ENCODE results near the gene GPATCH3. TPM values are rescaled to one million over a fixed set of nuclear protein-coding genes. Genes with fewer than 3 reads are reported as not detected.
A peak's percentile ranks its signal among the peaks of the same experiment; 100 is the strongest.
"Not testable (repeated sequence)": the region's sequence is repeated elsewhere in the genome, so short reads cannot be mapped to it uniquely, and the experiment has no call there.

GPATCH3 gene
- total and polyA plus RNA-seq, 2 donors from 2014 or later = 15.8 TPM

- peak overlapping the region in 1 of 3 donors; percentile 30 for H3K9ac ChIP-seq (ENCODE audit: low read length in 3 of 3)
- FAIRE-seq = no peak
- no peak overlapping the region for H3K27ac ChIP-seq (ENCODE audit: low read depth in 2 of 2, low read length in 2 of 2)
- DNase-seq = peak in 1 of 5 donors; percentile 96
- no peaks in the 10 kb centered on the region for H3K9me3 ChIP-seq (ENCODE audit: control insufficient read depth in 2 of 3, insufficient read depth in 1 of 3, low read length in 3 of 3)
- TF ChIP-seq CTCF (IDR thresholded peaks at IDR 0.05; ENCODE audit: borderline replicate concordance, extremely low read depth, insufficient read depth) = no peak
- intact Hi-C loops (cut with DNase I) = no loop called here
- H3K4me1 ChIP-seq (ENCODE audit: control insufficient read depth in 2 of 3, insufficient read depth in 2 of 3, low read depth in 1 of 3, low read length in 3 of 3) = peaks cover 0 to 4% (median 0%) of the 10 kb centered on the region in 3 donors
- no peak overlapping the region for H3K4me3 ChIP-seq (ENCODE audit: low read length in 3 of 3)
- H3K27me3 ChIP-seq (ENCODE audit: control insufficient read depth, insufficient read depth, low read length) = no peaks in the 10 kb centered on the region
- peaks cover 0 to 29% (median 17%) of the 10 kb centered on the region in 3 donors for H3K36me3 ChIP-seq (ENCODE audit: control insufficient read depth in 2 of 3, insufficient read depth in 3 of 3, low read length in 3 of 3)
Measured at GRCh38 chr1:26848941-26849774, 51.1 kb downstream of the GPATCH3 start.

- Histone ChIP-seq H3K36me3 (ENCODE audit: control insufficient read depth in 2 of 3, insufficient read depth in 3 of 3, low read length in 3 of 3) (peaks cover 0 to 28% (median 15%) of the 10 kb centered on the region in 3 donors), H3K9ac (ENCODE audit: low read length in 3 of 3) (no peak overlapping the region), H3K27me3 (ENCODE audit: control insufficient read depth, insufficient read depth, low read length) (no peaks in the 10 kb centered on the region), H3K4me3 (ENCODE audit: low read length in 3 of 3) (no peak overlapping the region), H3K9me3 (ENCODE audit: control insufficient read depth in 2 of 3, insufficient read depth in 1 of 3, low read length in 3 of 3) (no peaks in the 10 kb centered on the region), H3K27ac (ENCODE audit: low read depth in 2 of 2, low read length in 2 of 2) (no peak overlapping the region), H3K4me1 (ENCODE audit: control insufficient read depth in 2 of 3, insufficient read depth in 2 of 3, low read depth in 1 of 3, low read length in 3 of 3) (peaks cover 0 to 4% (median 0%) of the 10 kb centered on the region in 3 donors)
- FAIRE-seq = no peak
- DNase-seq = no peak
- intact Hi-C loops (cut with DNase I) = no loop called here
- no peak for TF ChIP-seq CTCF (IDR thresholded peaks at IDR 0.05; ENCODE audit: borderline replicate concordance, extremely low read depth, insufficient read depth)
Measured at GRCh38 chr1:26848499-26848898, 51.8 kb downstream of the GPATCH3 start.

- not testable (repeated sequence) for H3K9ac ChIP-seq (ENCODE audit: low read length in 3 of 3)
Measured at GRCh38 chr1:26847826-26848225, 52.4 kb downstream of the GPATCH3 start.

GRCh38 chr1:26844424-26845196 lies 55.7 kb downstream of the GPATCH3 start:
- Histone ChIP-seq H3K4me1 (ENCODE audit: control insufficient read depth in 2 of 3, insufficient read depth in 2 of 3, low read depth in 1 of 3, low read length in 3 of 3) (peaks cover 0 to 4% (median 0%) of the 10 kb centered on the region in 3 donors), H3K27me3 (ENCODE audit: control insufficient read depth, insufficient read depth, low read length) (no peaks in the 10 kb centered on the region), H3K36me3 (ENCODE audit: control insufficient read depth in 2 of 3, insufficient read depth in 3 of 3, low read length in 3 of 3) (peaks cover 0 to 17% (median 0%) of the 10 kb centered on the region in 3 donors), H3K4me3 (ENCODE audit: low read length in 3 of 3) (no peak overlapping the region), H3K27ac (ENCODE audit: low read depth in 2 of 2, low read length in 2 of 2) (no peak overlapping the region), H3K9ac (ENCODE audit: low read length in 3 of 3) (no peak overlapping the region), H3K9me3 (ENCODE audit: control insufficient read depth in 2 of 3, insufficient read depth in 1 of 3, low read length in 3 of 3) (no peaks in the 10 kb centered on the region)
- DNase-seq (no peak), FAIRE-seq (no peak)
- TF ChIP-seq CTCF (IDR thresholded peaks at IDR 0.05; ENCODE audit: borderline replicate concordance, extremely low read depth, insufficient read depth) = no peak
- intact Hi-C loops (cut with DNase I) = no loop called here

More at GRCh38 chr1:26847826-26848225, 52.4 kb downstream of the GPATCH3 start:
- FAIRE-seq; H3K9me3 ChIP-seq (ENCODE audit: control insufficient read depth in 2 of 3, insufficient read depth in 1 of 3, low read length in 3 of 3); H3K27me3 ChIP-seq (ENCODE audit: control insufficient read depth, insufficient read depth, low read length); H3K4me3 ChIP-seq (ENCODE audit: low read length in 3 of 3); H3K27ac ChIP-seq (ENCODE audit: low read depth in 2 of 2, low read length in 2 of 2); DNase-seq; intact Hi-C loops (cut with DNase I); H3K4me1 ChIP-seq (ENCODE audit: control insufficient read depth in 2 of 3, insufficient read depth in 2 of 3, low read depth in 1 of 3, low read length in 3 of 3): not testable (repeated sequence)
- H3K36me3 ChIP-seq (ENCODE audit: control insufficient read depth in 2 of 3, insufficient read depth in 3 of 3, low read length in 3 of 3) = peaks cover 0 to 29% (median 15%) of the 10 kb centered on the region in 3 donors
